SU-DHL-6 (cell line): Measurements from ENCODE around the gene CTCFL.

ENCODE experiments used
- EZH2phosphoT487 ChIP-seq: fragments of 200-600 bp; sonication (generic), shearing (Covaris generic); conservative IDR thresholded peaks from 2 replicates; pipeline ENCODE4 v1.6.1; 2018; ENCODE audit warnings: mild to moderate bottlenecking, antibody characterized with exemption, low read length, moderate library complexity, mixed read lengths
- TF ChIP-seq, protein P1 (sequence below): fragments of 200-600 bp; sonication (generic); IDR thresholded peaks from one replicate; pipeline ENCODE4 v1.5.1; 2017; ENCODE audit warnings: antibody characterized with exemption, mild to moderate bottlenecking, low read length, moderate library complexity; ENCODE audit not compliant: insufficient read depth, poor library complexity, severe bottlenecking

DNA sequence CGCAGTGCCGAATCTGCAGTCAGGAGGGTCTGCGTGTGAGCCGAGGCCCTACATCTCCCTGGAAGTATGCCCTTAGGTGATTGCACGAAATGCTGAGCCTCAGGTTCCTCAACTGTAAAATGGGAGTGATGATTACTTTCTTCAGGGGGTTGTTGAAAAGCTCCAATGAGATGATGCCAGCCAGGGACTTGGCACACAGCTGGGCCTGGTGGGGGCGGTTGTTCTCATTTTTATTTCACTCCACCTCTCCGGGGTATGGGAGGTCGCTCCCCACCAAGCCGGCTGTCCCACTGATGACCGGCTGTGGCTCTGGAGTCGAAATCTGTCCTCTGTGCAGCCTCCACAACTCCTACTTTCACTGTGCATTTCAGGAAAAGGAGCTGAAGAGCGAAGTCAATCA is 44.0 kb upstream of the CTCFL start:
- TF ChIP-seq, protein P1, sequence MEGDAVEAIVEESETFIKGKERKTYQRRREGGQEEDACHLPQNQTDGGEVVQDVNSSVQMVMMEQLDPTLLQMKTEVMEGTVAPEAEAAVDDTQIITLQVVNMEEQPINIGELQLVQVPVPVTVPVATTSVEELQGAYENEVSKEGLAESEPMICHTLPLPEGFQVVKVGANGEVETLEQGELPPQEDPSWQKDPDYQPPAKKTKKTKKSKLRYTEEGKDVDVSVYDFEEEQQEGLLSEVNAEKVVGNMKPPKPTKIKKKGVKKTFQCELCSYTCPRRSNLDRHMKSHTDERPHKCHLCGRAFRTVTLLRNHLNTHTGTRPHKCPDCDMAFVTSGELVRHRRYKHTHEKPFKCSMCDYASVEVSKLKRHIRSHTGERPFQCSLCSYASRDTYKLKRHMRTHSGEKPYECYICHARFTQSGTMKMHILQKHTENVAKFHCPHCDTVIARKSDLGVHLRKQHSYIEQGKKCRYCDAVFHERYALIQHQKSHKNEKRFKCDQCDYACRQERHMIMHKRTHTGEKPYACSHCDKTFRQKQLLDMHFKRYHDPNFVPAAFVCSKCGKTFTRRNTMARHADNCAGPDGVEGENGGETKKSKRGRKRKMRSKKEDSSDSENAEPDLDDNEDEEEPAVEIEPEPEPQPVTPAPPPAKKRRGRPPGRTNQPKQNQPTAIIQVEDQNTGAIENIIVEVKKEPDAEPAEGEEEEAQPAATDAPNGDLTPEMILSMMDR, result no peak
- no peak for TF ChIP-seq EZH2phosphoT487
